Spleen (tissue), 7 donors: Measurements from ENCODE around the gene ANKRD11.
A peak's percentile ranks its signal among the peaks of the same experiment; 100 is the strongest.

ENCODE experiments used
- POLR2A ChIP-seq, 3 donors: fragments of 450-650 bp; IDR thresholded peaks; one replicate each; pipeline ENCODE4 v1.5.1; 2017; ENCODE audit warnings: antibody characterized with exemption in 3 of 3, mild to moderate bottlenecking in 1 of 3
- TF ChIP-seq, protein P1 (sequence below), 11 experiments: fragments of 200-600 bp in 7 of 11; fragments of 450-650 bp in 4 of 11; sonication (generic) in 4 of 11; IDR thresholded peaks in 8 of 11; conservative IDR thresholded peaks in 3 of 11; 1 replicate in 7 of 11; 2 replicates in 4 of 11; pipeline versions ENCODE4 v1.4.0 to v1.8.0; 2016 to 2021; ENCODE audit warnings: antibody characterized with exemption in 11 of 11, inconsistent platforms in 4 of 11, mild to moderate bottlenecking in 1 of 11
- donor health status: DM: no; HTN: no; CAD: no; lungs with moderate emphysema.
- donor health status: DM: no; HTN: no; CAD: no.
- donor health status: DM: no; HTN: no; CAD: no.

GRCh38 chr16:89489040-89489897, 1.1 kb downstream of the ANKRD11 start:
- TF ChIP-seq, protein P1, sequence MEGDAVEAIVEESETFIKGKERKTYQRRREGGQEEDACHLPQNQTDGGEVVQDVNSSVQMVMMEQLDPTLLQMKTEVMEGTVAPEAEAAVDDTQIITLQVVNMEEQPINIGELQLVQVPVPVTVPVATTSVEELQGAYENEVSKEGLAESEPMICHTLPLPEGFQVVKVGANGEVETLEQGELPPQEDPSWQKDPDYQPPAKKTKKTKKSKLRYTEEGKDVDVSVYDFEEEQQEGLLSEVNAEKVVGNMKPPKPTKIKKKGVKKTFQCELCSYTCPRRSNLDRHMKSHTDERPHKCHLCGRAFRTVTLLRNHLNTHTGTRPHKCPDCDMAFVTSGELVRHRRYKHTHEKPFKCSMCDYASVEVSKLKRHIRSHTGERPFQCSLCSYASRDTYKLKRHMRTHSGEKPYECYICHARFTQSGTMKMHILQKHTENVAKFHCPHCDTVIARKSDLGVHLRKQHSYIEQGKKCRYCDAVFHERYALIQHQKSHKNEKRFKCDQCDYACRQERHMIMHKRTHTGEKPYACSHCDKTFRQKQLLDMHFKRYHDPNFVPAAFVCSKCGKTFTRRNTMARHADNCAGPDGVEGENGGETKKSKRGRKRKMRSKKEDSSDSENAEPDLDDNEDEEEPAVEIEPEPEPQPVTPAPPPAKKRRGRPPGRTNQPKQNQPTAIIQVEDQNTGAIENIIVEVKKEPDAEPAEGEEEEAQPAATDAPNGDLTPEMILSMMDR (IDR thresholded peaks at IDR 0.05 in 8 of 11, conservative IDR thresholded peaks at IDR 0.05 in 3 of 11) = peak; percentile 19 to 79 (median 56)
- peak in 1 of 3 donors; percentile 66 for TF ChIP-seq POLR2A (IDR thresholded peaks at IDR 0.05)
